BJ (cell line): ENCODE measurements around the gene MTNR1B. TPM values are rescaled to one million over a fixed set of nuclear protein-coding genes. Genes with fewer than 3 reads are reported as not detected.
A peak's percentile ranks its signal among the peaks of the same experiment; 100 is the strongest.

Source experiments
- CTCF ChIA-PET: fragments of 350-600 bp; formaldehyde crosslinking; extraction: SDS; loops from one replicate; lab custom pipeline; 2021; ENCODE audit warnings: antibody characterized with exemption, inconsistent platforms; lab: Yijun Ruan, JAX
- POLR2A ChIA-PET: fragments of 300-600 bp; sonication (Branson Sonifier 250); formaldehyde crosslinking; extraction: SDS; loops from one replicate; lab custom pipeline; 2021; ENCODE audit warnings: antibody characterized with exemption; lab: Charles Lee
- DNase-seq: peaks from one replicate; pipeline ENCODE4 v3.0.0-alpha.2; 2011; ENCODE audit warnings: low read depth
- H3K27me3 ChIP-seq: 2 replicates; pipeline ENCODE4 v1.6.0; 2011; ENCODE audit warnings: low read length; ENCODE audit not compliant: control insufficient read depth, insufficient read depth
- H3K36me3 ChIP-seq: 2 replicates; pipeline ENCODE4 v1.5.1; 2011; ENCODE audit warnings: low read length; ENCODE audit not compliant: control insufficient read depth, insufficient read depth
- H3K4me3 ChIP-seq: 2 replicates; pipeline ENCODE4 v1.5.1; 2011; ENCODE audit warnings: low read depth, mild to moderate bottlenecking, control low read depth, low read length
- polyA plus RNA-seq: library from polyadenylated mRNA; depleted of rRNA; stranded (reverse); fragments of >200 nt; gene quantifications from 2 replicates; pipeline ENCODE4 v1.2.3, GENCODE V29; 2011
- TF ChIP-seq, protein P1 (sequence below): IDR thresholded peaks from 2 replicates; pipeline ENCODE4 v1.5.1; 2011; ENCODE audit warnings: low read depth, mild to moderate bottlenecking, control low read depth, inconsistent platforms, low read length, moderate library complexity; ENCODE audit not compliant: insufficient read depth

MTNR1B gene
- polyA plus RNA-seq, 1 experiment, result not detected

DNA sequence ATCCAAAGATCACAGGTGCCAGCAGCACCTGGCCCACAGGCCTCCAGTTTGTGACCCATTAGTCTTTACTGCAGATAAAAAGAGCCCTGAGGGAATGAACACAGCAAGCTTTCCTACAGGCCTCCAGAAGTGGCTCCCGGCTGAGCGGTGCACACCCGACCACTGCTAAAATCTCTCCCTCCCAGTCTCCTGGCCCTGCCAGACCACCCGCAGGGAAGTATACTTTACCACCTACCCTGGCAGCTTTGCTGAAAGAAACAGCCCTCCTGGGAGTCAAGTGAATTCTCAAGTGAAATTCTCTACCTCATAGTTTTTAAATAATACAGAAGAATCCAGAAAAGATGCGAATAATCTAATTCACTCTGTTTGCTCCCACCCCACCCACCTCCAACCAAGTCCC lies 15.4 kb upstream of the MTNR1B start:
- TF ChIP-seq, protein P1, sequence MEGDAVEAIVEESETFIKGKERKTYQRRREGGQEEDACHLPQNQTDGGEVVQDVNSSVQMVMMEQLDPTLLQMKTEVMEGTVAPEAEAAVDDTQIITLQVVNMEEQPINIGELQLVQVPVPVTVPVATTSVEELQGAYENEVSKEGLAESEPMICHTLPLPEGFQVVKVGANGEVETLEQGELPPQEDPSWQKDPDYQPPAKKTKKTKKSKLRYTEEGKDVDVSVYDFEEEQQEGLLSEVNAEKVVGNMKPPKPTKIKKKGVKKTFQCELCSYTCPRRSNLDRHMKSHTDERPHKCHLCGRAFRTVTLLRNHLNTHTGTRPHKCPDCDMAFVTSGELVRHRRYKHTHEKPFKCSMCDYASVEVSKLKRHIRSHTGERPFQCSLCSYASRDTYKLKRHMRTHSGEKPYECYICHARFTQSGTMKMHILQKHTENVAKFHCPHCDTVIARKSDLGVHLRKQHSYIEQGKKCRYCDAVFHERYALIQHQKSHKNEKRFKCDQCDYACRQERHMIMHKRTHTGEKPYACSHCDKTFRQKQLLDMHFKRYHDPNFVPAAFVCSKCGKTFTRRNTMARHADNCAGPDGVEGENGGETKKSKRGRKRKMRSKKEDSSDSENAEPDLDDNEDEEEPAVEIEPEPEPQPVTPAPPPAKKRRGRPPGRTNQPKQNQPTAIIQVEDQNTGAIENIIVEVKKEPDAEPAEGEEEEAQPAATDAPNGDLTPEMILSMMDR, result no peak
- no peak for DNase-seq
- ChIA-PET CTCF (interaction anchor here (3.8 kb wide), 1 partner anchor 12 kb away, joined by 21 read pairs; no protein-coding TSS in a partner anchor), POLR2A (no interaction called here)
- 0 out of 2 replicates have a peak, but pooled peaks cover 2% of the 10 kb centered on the region for H3K27me3 ChIP-seq
- no peak overlapping the region for H3K4me3 ChIP-seq
- no peaks in the 10 kb centered on the region for H3K36me3 ChIP-seq

DNA sequence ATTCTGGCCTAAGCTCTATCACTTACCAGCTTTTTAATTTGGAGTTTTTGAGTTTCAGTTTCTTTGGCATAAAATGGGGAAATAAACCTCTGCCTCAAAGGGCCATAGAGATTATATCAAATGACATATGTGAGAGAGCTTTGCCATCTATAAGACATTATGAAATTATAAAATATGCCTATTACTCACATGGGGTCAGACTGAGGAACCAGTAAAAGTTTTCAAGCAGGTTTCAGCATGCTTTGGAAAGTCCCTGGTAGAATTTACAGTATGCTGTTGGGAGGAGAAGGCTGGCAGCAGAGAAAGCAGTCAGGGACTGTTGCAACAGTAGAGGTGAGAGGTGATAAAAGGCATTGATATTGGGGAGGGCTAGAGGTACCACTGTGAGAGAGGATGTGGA lies 13.6 kb upstream of the MTNR1B start:
- H3K4me3 ChIP-seq, result no peak overlapping the region
- no peak for DNase-seq
- ChIA-PET POLR2A (no interaction called here), CTCF (no interaction called here)
- H3K27me3 ChIP-seq, result 0 out of 2 replicates have a peak, but pooled peaks cover 2% of the 10 kb centered on the region
- no peaks in the 10 kb centered on the region for H3K36me3 ChIP-seq
- TF ChIP-seq, protein P1, result no peak

DNA sequence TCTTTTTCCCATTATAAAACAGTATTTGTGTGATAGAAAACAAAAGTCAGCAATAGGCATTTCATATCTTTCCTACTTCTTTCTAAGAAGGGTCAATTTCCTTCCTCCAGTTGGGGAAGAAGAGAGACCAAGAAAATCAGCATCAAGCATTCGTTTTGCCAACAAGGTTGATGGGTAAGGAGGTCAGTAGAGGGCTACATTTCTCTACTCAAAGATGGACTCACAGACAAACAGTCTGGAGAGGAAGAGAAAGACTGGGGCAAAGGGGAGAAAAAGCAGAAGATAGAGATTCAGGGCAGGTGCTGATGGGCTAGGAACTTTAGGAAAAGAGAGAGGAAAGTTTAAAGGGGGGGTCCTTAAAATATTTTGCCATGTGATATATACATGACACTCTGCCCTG lies 8.6 kb upstream of the MTNR1B start:
- no peak for DNase-seq
- Histone ChIP-seq H3K4me3 (no peak overlapping the region), H3K27me3 (peaks cover 2% of the 10 kb centered on the region; the same call in 1 of the 2 replicates), H3K36me3 (no peaks in the 10 kb centered on the region)
- ChIA-PET CTCF (no interaction called here), POLR2A (no interaction called here)
- TF ChIP-seq, protein P1, result 0 out of 2 replicates have a peak, but pooled peaks have one; percentile 6

DNA sequence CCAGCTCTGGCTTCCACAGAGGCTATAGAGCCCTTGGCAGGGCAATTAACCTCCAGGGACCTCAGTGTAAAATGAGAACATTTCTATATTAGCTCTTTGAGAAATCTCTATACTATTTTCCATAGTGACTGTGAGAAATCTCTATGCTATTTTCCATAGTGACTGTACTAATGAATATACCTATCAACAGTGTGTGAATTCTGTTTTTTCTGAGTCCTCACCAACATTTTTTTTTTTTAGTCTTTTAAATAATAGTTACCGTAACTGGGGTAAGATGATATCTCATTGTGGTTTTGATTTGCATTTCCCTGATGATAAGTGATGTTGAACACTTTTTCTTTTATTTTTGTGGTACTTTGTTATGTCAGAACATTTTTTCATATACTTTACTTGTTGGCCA lies 7.0 kb upstream of the MTNR1B start:
- H3K36me3 ChIP-seq, result no peaks in the 10 kb centered on the region
- DNase-seq, result no peak
- ChIA-PET POLR2A (no interaction called here), CTCF (interaction anchor here (1.1 to 2.4 kb wide), 3 partner anchors 21 to 885 kb away, joined by 3 to 9 read pairs (median 3); no protein-coding TSS in a partner anchor)
- TF ChIP-seq, protein P1, result no peak
- no peak overlapping the region for H3K4me3 ChIP-seq
- H3K27me3 ChIP-seq, result peaks cover 7% of the 10 kb centered on the region

DNA sequence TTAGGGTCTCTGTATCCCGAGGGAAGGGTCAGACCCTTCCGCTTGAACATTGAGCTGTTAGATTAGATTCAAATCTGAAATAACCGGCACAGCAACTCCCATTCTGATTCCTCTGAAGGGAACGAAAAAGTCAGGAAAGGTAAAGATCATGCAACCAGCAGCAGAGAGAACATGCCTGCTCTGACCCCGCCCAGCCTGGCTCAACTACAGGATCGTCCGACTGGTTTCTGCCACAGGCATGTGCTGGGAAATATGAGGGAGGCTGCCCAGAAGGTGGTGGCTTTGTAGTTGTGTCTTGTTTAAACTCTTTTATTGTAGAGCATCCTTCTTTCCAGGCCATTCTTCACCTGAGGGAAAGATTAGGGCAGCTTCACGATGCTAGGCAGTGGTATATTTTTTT lies 5.0 kb upstream of the MTNR1B start:
- Histone ChIP-seq H3K4me3 (no peak overlapping the region), H3K36me3 (no peaks in the 10 kb centered on the region), H3K27me3 (peaks cover 16% of the 10 kb centered on the region)
- no peak for DNase-seq
- POLR2A ChIA-PET, result interaction anchor here (0.5 kb wide), 1 partner anchor 259 kb away, joined by 3 read pairs; no protein-coding TSS in a partner anchor
- TF ChIP-seq, protein P1, result no peak
- CTCF ChIA-PET, result interaction anchor here (0.9 to 2.4 kb wide), 5 partner anchors 23 to 270 kb away, joined by 3 to 9 read pairs (median 4); no protein-coding TSS in a partner anchor
